CD1c-positive myeloid dendritic cell (primary cell): ENCODE results near the gene CTNS.

Experiments
- DNase-seq: peaks from one replicate; pipeline ENCODE4 v3.0.0-alpha.2; 2016; ENCODE audit errors: extremely low spot score

Gene CTNS

GRCh38 chr17:3622977-3623594 lies 13.5 kb upstream of the CTNS start:
- DNase-seq: no peak

- DNase-seq: no peak
These were observed 9.5 kb upstream of the CTNS start for GRCh38 chr17:3626831-3627768.

- DNase-seq: no peak
These were observed 8.8 kb upstream of the CTNS start for GRCh38 chr17:3627769-3628167.

GRCh38 chr17:3630781-3631180 lies 5.8 kb upstream of the CTNS start:
- DNase-seq: peak; percentile 67

- peak; percentile 40 for DNase-seq
These were observed 4.3 kb upstream of the CTNS start for GRCh38 chr17:3632287-3632686.

GRCh38 chr17:3635474-3636153 lies 946 bp upstream of the CTNS start:
- peak; percentile 31 for DNase-seq

GRCh38 chr17:3636908-3637373 lies 381 bp downstream of the CTNS start:
- DNase-seq: no peak

GRCh38 chr17:3639981-3640596 lies 3.5 kb downstream of the CTNS start:
- DNase-seq: peak; percentile 94

- no peak for DNase-seq
These were observed 4.5 kb downstream of the CTNS start for GRCh38 chr17:3641014-3641413.

GRCh38 chr17:3641717-3642486 lies 5.3 kb downstream of the CTNS start:
- peak; percentile 33 for DNase-seq

GRCh38 chr17:3643889-3644349 lies 7.4 kb downstream of the CTNS start:
- DNase-seq: peak; percentile 90

GRCh38 chr17:3645310-3645709 lies 8.8 kb downstream of the CTNS start:
- DNase-seq: no peak

- DNase-seq: no peak
These were observed 10.7 kb downstream of the CTNS start for GRCh38 chr17:3647251-3647650.

GRCh38 chr17:3647769-3648555 lies 11.4 kb downstream of the CTNS start:
- DNase-seq: peak; percentile 59

GRCh38 chr17:3655766-3656165 lies 19.2 kb downstream of the CTNS start:
- DNase-seq: no peak

GRCh38 chr17:3656353-3656752 lies 19.8 kb downstream of the CTNS start:
- no peak for DNase-seq

GRCh38 chr17:3656755-3657587 lies 20.4 kb downstream of the CTNS start:
- DNase-seq: no peak

- DNase-seq: no peak
These were observed 21.0 kb downstream of the CTNS start for GRCh38 chr17:3657588-3657869.
